ENCODE data around the gene ROR1.

The ROR1 gene

DNA sequence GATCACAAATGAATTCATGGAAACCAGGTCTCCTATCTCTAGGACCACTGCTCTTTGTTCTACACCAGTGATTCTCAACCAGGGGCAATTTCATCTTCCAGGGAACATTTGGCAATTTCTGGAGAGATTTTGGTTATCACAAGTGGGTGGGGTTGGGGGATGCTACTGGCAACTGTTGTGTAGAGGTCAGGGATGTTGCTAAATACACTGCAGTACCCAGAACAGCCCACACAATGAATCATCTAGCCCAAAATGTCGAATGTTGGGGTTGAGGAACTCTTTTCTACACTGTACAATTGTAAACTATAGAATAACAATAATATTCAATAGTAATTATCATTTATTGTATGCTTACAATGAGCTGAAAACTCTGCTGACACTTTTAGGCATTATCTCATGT, 373.9 kb downstream of the ROR1 start:
- DNase-seq (ENCODE audit: low spot score): no peak

DNA sequence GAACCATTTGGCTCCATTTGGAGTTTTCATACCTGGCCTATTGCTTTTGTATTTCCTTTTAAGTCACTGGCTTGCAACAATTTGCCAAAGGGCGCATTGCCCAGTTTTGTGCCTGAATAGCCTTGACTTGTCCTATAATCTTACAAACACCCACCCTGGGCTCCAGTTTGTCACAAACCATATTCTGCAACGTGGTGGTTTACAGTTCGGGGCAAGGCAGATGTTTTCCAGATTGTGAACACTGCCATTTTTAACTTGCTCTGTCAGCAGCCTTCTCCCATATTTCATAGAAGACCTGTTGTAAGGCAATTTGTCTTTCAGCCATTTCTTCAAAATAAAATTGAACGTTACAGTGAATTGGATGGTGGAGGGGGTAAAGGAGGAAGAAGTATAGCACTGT, 376.4 kb downstream of the ROR1 start:
- no peak for DNase-seq (ENCODE audit: low spot score)

DNA sequence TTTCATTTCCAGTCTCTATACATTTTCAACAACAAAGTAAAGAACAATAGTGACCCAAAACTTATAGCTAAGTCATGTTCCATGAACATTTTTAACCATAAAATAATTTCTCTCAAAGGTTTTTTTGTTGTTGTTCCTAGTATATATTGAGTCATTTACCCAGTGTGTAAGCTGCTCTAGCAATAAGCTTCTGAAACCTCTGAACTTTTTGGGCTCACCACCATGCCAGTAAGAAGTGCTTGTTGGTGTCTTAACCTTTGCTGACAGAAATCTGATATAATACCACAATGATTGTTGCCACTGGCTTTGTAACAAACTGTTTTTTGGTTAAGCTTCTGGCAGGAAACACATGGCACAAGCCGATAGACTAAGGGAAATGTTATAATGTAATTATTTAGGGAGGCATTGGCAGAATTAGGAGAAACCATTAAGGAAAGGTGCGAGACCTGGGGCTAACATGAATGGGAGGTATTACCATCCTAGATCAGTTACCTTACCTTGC, 377.0 kb downstream of the ROR1 start:
- DNase-seq (ENCODE audit: low spot score): no peak

DNA sequence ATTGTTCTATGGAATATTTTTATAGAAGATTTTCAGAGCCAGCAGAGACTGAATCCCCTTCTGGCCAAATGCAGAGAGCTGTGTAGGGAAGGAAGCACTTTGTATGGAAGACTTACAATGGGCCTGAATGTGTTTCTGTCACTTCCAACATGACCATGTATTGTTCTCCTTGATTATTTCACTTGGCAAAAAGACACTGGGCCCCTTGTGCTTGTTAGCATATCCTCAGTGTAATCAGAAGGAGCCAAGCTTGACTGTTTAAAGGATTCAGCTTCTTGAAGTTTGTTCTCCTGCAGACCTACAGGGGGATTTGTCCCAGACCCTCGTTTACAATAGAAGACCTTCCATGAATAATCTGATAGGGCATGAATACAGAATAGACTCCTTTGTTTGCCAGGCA, 381.5 kb downstream of the ROR1 start:
- no peak for DNase-seq (ENCODE audit: low spot score)

DNA sequence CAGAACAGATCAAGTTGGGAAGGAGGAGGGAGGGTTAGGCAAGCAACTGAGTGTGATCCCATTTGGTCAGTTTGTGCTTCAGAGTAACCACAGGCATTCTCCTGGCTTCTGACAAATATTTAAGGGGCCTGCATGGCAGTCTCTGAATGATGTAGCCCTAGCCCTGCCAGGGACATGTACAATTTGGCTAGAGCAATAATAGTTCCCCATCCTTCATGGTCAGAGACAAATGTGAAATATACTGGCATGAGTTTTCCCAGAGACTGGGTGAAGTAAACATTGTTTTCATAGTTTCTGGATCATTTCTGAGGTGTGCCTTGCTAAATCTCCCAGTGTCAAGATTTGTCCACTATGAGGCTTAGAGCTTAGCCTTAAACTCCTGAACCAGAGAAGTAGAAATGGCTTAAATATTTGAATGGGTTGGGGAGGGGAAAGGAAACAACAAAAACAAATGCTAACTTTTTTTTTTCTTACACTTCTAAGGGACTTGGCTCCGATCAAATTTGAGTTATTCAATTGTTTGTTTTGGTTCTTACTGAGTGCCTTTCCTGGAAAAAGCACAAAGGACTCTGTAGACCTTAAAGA, 387.6 kb downstream of the ROR1 start:
- DNase-seq (ENCODE audit: low spot score): no peak

DNA sequence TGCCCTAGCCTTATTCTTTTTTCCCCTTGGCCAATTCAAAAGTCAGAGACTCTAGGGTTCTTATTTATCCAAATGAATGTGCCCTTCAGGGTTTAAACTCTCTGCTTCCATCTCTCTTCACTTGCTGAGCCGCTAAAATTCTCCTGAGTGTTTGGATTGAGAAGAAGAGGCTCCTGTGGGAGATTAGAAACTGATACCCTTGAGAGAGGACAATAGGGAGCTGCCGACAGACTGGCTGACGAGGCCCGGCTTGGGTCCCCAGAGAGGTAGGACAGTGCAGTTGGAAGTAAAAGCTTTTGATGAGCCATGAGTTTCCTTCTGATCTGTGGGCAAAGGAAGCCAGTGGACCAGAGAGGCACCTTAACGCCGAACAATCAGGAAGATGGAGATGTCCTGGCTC, 388.3 kb downstream of the ROR1 start:
- DNase-seq (ENCODE audit: low spot score): no peak

DNA sequence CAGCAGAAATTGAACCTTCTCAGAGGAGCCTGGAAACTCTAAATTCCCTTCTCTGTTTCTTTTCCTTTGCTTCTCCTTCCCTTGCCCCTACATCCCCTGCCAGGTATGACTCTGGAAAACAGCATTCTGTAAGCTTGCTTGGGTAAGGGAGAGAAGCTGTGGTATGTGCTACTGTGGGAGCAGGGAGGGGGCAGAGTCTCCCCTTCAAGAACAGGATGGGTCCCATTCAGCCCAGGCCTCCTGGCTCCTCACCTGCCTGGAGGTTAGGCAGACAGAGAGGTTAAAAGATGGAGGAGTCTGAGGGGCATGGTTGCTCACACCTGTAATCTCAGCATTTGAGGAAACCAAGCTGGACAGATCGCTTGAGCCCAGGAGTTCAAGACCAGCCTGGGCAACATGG, 389.0 kb downstream of the ROR1 start:
- DNase-seq (ENCODE audit: low spot score): no peak

DNA sequence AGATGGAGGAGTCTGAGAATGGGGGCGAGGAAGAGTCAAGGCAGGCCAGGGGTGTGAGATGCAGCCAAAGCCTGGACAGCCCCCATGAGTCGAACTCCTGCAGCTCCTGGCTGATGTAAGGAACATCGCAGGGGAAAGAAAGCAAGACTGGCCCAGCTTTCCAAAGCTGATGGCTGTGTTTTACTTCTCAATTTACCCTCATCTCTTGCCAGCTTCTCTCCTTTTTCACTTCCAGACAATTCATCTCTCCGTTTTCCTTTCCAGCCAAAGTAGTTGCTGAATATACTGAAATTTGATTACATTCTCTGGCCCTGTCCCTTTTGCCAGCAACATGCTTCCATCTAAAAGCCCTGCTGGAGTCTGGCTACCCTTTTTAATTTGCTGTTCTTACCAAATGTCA, 389.6 kb downstream of the ROR1 start:
- no peak for DNase-seq (ENCODE audit: low spot score)

DNA sequence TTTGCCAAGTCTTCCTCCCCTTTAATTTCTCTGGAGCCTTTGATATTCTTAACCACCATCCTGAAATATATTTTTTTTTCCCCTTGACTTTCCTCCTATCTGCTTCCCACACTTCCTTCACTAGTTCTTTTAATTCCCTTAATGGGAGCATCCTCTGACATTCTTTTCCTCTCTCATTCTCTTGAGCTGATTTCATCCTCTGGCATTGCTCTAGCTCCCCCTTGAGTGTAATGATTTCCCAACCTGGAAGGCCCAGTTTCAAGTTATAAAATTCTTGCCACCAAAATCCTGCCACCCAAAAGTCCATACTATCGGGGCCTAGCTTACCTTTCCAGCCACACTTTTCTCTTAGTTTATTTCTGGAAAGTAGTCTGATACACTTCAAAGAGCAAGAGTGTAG, 390.2 kb downstream of the ROR1 start:
- no peak for DNase-seq (ENCODE audit: low spot score)

DNA sequence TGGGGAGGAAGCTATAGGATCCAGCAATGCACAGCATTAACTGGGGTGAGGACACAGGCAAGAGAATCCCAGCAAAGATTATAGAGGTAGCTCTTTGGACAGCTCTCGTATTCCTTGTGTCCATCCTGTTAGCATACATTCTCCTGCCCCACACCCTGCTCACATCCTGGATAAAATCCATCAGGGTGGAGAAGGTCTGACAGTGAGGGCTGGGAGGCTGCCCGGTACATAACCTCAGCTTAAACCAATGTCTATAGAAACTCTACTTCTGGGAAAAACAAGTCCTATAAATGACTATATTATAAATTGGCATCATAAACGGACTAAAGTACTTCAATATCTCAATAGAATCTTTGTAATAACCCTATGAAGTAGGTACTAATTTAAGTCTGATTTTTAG, 392.8 kb downstream of the ROR1 start:
- DNase-seq (ENCODE audit: low spot score): no peak

DNA sequence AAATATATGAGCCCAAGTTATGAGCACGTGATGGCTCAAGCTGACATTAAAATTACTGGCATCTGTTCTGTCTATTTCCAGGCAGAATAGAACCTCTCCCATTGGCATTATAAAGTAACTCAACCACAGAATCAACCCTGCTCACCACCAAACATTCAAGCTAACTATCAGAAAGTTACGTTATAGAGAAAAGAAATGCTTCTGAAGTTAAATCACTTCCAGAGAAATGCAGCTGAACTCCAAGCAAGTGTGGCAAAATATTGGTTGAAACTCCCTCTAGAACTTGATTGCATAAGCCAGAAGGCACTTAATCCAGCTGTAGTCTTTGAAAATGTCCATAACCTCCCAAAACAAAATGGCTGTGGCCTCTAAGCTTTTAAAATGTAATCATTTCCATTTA, 393.4 kb downstream of the ROR1 start:
- DNase-seq (ENCODE audit: low spot score): no peak

DNA sequence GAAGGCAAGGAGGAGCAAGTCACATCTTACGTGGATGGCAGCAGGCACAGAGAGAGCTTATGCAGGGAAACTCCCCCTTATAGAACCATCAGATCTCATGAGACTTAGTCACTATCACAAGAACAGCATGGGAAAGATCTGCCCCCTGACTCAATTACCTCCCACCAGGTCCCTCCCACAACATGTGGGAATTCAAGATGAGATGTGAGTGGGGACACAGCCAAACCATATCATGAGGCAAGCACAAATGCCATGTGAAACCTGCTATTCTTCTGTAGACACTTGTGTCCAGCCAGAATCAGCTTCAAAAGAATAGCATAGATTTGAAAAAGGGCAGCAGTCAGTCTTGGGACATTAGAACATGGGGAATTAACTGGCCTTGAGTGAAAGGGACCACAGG, 397.4 kb downstream of the ROR1 start:
- no peak for DNase-seq (ENCODE audit: low spot score)

DNA sequence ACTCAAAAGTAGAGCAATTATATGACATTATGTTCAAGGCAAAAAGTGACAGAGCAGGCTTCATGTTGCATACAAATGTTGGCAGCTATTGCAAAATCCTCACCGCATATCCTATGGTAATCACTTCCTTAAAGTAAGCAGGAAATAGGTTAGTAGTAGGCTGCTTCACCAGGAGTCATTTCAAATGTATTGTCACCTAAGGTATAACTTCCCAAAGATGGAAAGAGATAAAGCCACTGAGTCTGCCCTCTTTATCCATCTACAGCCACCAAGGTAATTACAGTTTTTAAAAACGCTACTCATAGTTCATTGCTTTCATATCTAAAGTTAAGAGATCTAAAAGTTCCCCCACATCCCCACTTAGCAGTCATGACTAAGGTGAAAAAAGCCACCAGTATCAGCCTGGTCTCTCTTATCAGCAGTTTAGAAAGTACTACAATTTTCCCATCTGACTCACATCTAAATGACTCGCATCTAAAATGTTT, 398.0 kb downstream of the ROR1 start:
- DNase-seq (ENCODE audit: low spot score): no peak

DNA sequence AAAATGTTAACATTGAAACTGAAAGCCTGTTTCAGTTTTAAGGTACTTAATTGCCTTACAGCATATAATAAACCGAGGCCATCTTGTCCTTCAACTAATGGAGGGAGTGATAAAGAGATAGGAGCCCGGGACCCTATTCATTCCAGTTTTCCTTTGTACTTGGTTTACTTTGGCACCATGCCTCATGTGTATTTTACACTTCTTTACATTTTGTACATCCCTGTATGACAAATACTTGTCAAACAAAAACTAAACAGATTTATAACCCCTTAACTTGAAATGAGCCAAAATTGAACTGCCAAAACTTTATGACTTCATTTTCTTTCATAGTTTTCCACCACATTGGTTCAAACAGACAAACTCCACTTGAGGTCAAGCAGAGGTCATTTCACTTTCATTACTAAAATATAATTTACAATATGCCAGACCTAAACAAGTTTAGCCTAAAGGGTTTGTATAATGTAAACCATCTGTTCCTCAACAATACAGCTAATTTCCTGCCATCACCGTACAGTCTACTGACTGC, 398.7 kb downstream of the ROR1 start:
- DNase-seq (ENCODE audit: low spot score): no peak

DNA sequence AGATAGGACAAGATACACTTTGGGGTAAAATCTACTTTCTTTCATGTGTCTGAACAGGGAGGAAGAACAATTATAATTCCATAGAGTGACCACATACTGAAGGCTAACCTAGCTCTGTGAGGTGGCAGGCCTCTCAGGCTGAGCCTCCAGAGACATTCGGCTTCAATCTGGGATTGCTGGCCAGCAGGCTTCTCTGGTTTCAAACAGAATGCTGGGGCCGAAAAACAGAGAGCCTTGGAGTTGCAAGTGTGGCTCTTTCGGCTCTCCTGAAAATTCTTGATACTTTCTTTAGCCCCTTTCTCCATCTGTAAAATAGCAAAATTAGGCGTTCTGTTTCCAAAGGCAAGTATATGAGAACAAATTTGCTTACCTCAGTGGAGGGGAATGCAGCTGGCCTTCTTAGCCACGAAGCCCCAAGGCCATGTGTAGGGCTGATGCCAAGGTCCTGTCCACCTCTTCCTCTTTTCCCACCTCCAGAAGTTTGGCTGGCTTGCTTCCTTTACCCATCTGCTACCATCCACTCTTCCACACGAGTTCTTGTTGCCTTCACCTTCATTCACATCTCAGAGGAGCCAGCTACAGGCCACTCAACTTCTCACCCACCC, 399.6 kb downstream of the ROR1 start:
- no peak for DNase-seq (ENCODE audit: low spot score)

DNA sequence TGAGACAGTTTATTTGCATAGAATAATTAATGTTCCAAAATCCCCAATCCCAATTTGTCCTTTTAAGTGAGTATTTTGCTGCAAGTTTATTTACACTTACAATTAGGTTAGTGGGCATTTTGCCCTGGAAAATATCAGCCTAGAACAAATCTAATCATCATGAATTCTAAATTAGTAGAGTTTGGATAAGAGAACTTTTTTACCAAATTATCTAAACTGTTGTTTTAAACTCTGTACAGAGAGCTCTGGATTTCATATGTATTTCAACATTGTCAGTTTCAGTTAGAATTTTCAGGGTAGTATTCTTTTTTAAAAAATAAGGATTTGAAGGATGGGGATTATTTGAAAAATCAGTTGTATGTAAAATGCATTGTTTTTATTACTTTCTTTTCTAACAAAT, 401.8 kb downstream of the ROR1 start:
- DNase-seq (ENCODE audit: low spot score): no peak

DNA sequence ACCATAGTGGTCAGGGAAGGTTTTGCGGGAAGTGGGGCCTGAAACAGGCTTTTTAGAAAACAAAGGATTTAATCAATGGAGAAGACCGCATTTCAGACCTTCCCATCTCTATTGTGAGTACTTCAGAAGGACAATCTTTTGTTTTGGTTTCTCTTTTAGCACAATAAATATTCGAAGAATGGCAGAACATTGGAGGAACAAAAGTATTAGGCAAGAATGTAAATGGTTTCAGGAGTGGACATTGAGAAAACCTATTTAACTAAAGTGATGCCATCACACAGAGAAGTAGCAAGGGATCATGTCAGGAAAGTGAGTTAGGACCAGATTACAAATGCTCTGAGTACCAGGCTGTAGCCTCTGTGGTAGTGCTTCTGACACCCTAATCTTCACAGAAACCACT, 402.8 kb downstream of the ROR1 start:
- no peak for DNase-seq (ENCODE audit: low spot score)

DNA sequence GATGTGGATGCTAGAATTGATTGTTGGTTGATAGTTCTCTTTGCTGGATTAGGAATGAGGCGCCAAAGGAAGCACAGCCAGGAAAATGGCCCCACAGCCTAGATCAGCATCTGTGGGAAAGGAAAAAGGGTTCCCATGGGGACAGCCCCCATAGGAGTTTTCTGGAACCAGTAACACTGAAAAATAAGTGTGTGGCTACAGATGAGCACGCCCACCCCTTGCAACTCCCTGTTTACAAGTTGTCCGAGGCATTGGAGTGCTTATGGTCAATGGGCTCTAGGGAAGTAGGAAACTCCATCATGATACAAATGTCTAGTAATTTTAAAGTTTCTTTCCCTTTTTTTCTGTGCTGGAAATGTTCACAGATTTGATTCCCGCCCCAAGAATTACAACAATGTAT, 405.8 kb downstream of the ROR1 start:
- DNase-seq (ENCODE audit: low spot score): no peak

DNA sequence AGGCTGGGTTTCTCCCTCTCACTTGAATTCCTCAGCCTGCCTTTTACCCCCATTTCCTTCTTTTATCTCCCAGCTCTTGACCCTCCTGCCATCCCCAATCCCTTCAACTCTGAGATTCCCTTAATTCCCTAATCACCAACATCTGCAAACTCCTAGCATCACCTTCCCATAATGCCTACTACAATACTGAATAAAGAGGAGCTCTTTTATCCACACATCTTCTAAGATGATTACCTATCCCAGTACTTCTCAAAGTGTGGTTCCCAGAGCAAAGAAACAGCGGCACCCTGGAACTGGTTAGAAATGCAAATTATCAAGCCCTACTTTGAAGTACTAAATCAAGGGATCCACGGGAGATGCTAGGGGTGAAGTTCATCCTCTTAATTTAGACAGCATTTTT, 408.4 kb downstream of the ROR1 start:
- DNase-seq (ENCODE audit: low spot score): no peak

DNA sequence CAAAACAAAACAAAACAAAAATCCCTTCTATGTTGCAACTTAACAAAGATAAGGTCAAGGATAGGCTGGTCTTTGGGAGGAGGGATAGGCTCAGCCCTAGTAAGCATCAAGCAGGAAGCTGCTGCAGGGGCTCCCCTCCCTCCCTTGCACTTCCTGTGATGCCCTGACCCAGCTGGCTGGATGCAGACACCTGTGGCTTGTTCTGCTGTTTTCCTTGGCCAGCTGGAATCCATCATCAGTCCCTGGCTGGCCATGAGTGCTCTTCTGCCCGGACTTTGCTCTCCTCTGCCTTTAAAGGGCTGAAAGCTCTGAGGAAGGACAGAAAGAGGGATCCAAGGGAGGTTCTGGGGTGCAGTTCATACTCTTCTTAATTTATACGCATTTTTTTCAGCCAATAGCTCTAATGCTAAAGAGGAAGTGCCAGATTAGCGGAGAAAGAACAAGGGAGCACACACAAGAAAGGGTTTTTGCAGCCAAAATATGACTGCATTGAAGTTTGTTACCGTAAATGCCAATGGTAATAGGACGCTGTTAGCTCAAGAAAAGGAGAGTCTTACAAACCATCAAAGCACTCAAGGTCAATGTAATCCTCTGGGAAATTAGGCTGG, 409.7 kb downstream of the ROR1 start:
- DNase-seq (ENCODE audit: low spot score): peak; percentile 11

DNA sequence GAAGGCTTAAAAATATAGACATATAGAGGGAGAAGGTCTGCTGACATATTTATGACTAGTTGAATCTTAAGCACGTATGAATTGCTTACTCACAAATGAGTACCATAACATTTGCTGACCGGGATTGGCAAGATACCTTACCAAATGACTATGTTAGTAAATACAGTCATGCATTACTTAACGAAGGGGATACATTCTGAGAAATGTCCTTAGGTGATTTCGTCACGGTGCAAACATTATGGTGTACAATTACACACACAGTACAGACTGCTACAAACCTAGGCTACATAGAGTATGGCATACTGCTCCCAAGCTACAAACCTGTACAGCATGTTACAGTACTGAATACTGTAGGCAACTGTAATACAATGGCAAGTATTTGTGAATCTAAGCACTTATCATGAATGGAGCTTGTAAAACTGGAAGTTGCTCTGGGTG, 410.2 kb downstream of the ROR1 start:
- DNase-seq (ENCODE audit: low spot score): no peak

DNA sequence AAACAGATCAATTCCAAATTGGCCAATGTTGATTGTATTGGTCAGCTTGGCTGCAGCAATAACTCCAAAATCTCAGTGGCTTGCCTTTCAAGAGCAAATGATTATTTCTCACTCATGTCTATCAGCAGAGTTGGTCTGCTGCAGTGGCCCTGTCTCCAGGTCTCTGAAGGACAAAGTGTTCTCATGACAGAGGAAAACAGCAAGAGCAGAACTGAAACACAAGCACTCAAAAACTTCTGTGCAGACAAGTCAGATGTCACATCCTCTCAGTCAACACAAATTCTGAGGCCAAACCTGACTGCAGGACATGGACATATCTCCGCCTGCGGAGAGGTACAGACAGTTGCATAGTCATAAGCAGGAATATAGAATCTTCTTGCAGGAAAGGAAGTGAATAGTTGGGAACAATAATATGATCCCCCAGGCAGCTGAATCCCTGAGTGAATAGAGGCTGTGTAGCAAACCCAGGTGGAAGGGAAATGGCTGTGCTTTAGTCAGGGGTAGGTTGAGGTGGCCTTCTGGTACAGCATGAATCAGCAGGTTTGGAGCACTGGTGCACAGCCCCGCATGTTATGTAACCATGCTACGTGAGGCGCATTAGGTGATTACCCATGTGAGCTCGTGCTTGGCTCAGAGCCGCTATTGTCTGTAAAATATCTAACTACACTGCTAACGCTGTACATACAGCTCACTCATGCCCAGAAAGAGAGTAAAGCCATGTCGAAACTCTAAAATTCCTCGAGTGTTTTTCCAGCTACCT, 412.5 kb downstream of the ROR1 start:
- DNase-seq (ENCODE audit: low spot score): no peak

DNA sequence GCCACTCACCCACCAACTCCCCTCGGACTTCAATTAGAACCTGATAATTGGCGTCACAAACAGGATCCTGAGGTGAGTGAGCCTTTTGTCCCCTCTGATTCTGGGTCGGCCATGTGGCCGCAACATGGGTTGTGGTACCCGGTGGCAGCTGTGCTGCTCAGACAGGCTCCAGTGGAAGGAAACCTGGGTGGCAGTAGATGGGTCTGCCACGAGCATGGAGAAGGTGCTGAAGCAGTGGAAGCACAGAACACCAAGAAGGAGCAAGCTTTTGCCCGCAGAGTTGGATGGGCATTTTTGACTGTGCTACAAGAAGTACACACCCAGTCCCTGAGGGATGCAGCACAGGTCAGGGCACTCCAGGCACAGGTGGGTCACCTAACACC, 413.1 kb downstream of the ROR1 start:
- DNase-seq (ENCODE audit: low spot score): no peak

Measured in HuH-7 (cell line).